Body of pancreas (tissue), 4 donors: ENCODE results near the gene IFNK. TPM values are rescaled to one million over a fixed set of nuclear protein-coding genes. Genes with fewer than 3 reads are reported as not detected.

Source experiments
- ATAC-seq: fragments of 150-250 bp; one replicate; pipeline ENCODE4 v1.9.1; 2016
- DNase-seq, 4 donors: peaks; one replicate each; pipeline ENCODE4 v3.0.0-alpha.2; 2019
- H3K27ac ChIP-seq, 4 donors: fragments of 200-600 bp; sonication (generic); 1 replicate in 3 of 4; 2 replicates in 1 of 4; pipeline versions ENCODE4 v1.5.1 to v1.6.1; 2016 to 2019; ENCODE audit warnings: mild to moderate bottlenecking in 1 of 4, mixed read lengths in 1 of 4, moderate library complexity in 1 of 4
- H3K27me3 ChIP-seq, 2 donors: fragments of 200-600 bp; sonication (generic); one replicate each; pipeline ENCODE4 v1.6.0; 2016; ENCODE audit warnings: mild to moderate bottlenecking in 1 of 2
- H3K36me3 ChIP-seq, 2 donors: fragments of 200-600 bp; sonication (generic); replicated peaks in 1 of 2; 2 replicates each; pipeline ENCODE4 v1.5.1; 2016; ENCODE audit warnings: low read depth in 2 of 2; ENCODE audit not compliant: insufficient read depth in 1 of 2
- H3K4me1 ChIP-seq: fragments of 200-600 bp; sonication (generic); one replicate; pipeline ENCODE4 v1.6.0; 2016
- H3K4me3 ChIP-seq, 2 donors: fragments of 200-600 bp; sonication (generic); 1 replicate in 1 of 2; 2 replicates in 1 of 2; pipeline ENCODE4 v1.5.1; 2016 to 2019
- H3K9me3 ChIP-seq, 3 donors: fragments of 200-600 bp; sonication (generic); 1 replicate in 2 of 3; 2 replicates in 1 of 3; pipeline ENCODE4 v1.5.1; 2016
- CTCF ChIP-seq, 7 experiments: fragments of 450-650 bp in 4 of 7; fragments of 200-600 bp in 3 of 7; sonication (generic) in 3 of 7; IDR thresholded peaks; one replicate each; pipeline ENCODE4 v1.5.1; 2016 to 2019; ENCODE audit warnings: antibody characterized with exemption in 7 of 7
- POLR2A ChIP-seq, 3 donors: fragments of 450-650 bp; IDR thresholded peaks; one replicate each; pipeline ENCODE4 v1.6.1; 2016; ENCODE audit warnings: antibody characterized with exemption in 3 of 3, mild to moderate bottlenecking in 2 of 3
- WGBS, 2 donors: methylation state at CpG; one replicate each; pipeline ENCODE4 v1.1.5; 2017; 5-methylcytosine and 5-hydroxymethylcytosine counted together
- intact Hi-C: fragments of 100-400 bp; cut with DNase I; formaldehyde crosslinking; loops from one replicate; pipeline ENCODE4 v1.15.1; 2023
- total RNA-seq, 2 donors: library from RNA; depleted of rRNA; stranded (reverse); fragments of >200 nt; gene quantifications; one replicate each; pipeline ENCODE4 v1.1.0, GENCODE V29; 2016

IFNK gene
- total RNA-seq, 2 donors from 2014 or later: not detected

GRCh38 chr9:27504259-27504658 is 19.8 kb upstream of the IFNK start:
- no peaks in the 10 kb centered on the region for H3K27me3 ChIP-seq
- TF ChIP-seq CTCF (IDR thresholded peaks at IDR 0.05): no peak
- DNase-seq: no peak
- ATAC-seq: no peak
- intact Hi-C loops: no loop called here
- no peaks in the 10 kb centered on the region for H3K36me3 ChIP-seq
- H3K4me1 ChIP-seq: peaks cover 6% of the 10 kb centered on the region
- H3K9me3 ChIP-seq: no peaks in the 10 kb centered on the region
- H3K27ac ChIP-seq: no peak overlapping the region
- H3K4me3 ChIP-seq: no peak overlapping the region

DNA sequence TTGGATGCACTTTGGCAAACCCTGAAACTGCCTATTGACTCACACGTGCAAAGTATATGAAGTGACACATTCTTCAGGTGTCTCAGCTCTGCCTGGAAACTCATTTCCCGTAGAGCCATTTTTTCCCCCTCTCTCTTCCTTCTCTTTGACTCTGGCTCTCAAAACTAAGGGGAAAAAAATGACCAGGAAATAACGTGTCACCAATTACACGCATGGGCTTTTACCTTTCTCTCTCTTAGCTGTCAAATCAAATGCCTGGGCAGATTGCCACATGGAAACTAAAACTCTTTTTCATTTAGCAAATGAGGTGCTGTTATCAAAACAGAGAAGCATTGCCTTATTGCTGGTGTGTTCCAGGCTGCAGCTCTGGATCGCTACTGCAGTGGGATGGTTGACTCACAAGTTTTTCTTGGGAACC is 18.3 kb upstream of the IFNK start:
- Histone ChIP-seq H3K4me3 (no peak overlapping the region), H3K36me3 (no peaks in the 10 kb centered on the region), H3K27me3 (no peaks in the 10 kb centered on the region), H3K27ac (peak overlapping the region in 1 of 4 donors; percentile 32), H3K9me3 (no peaks in the 10 kb centered on the region), H3K4me1 (no peaks in the 10 kb centered on the region)
- ATAC-seq (peak; percentile 55), DNase-seq (peak in 2 of 4 donors; percentile 12 to 26)
- 59 to 64% methylated on average over 5 of the region's 5 CpGs for WGBS, 2 donors
- intact Hi-C loops: no loop called here
- TF ChIP-seq POLR2A (IDR thresholded peaks at IDR 0.05) (no peak), CTCF (IDR thresholded peaks at IDR 0.05) (no peak)

- intact Hi-C loops: no loop called here
- H3K9me3 ChIP-seq: no peaks in the 10 kb centered on the region
- no peaks in the 10 kb centered on the region for H3K4me1 ChIP-seq
- H3K36me3 ChIP-seq: no peaks in the 10 kb centered on the region
- no peak for ATAC-seq
- DNase-seq: no peak
- H3K27ac ChIP-seq: no peak overlapping the region
- H3K4me3 ChIP-seq: no peak overlapping the region
- no peaks in the 10 kb centered on the region for H3K27me3 ChIP-seq
- WGBS, 2 donors: 44 to 79% methylated on average over 2 of the region's 2 CpGs
- TF ChIP-seq POLR2A (IDR thresholded peaks at IDR 0.05) (no peak), CTCF (IDR thresholded peaks at IDR 0.05) (no peak)
Observed at GRCh38 chr9:27506981-27507380, 17.1 kb upstream of the IFNK start.

GRCh38 chr9:27510780-27511179 is 13.3 kb upstream of the IFNK start:
- 95 to 96% methylated on average over 2 of the region's 2 CpGs for WGBS, 2 donors
- H3K4me3 ChIP-seq: no peak overlapping the region
- ATAC-seq (no peak), DNase-seq (no peak)
- H3K27ac ChIP-seq: no peak overlapping the region
- no peaks in the 10 kb centered on the region for H3K9me3 ChIP-seq
- no peaks in the 10 kb centered on the region for H3K27me3 ChIP-seq
- no peaks in the 10 kb centered on the region for H3K36me3 ChIP-seq
- TF ChIP-seq POLR2A (IDR thresholded peaks at IDR 0.05) (no peak), CTCF (IDR thresholded peaks at IDR 0.05) (no peak)
- intact Hi-C loops: no loop called here
- H3K4me1 ChIP-seq: peaks cover 9% of the 10 kb centered on the region

GRCh38 chr9:27511771-27512170 is 12.3 kb upstream of the IFNK start:
- intact Hi-C loops: no loop called here
- no peak for ATAC-seq
- 90 to 100% methylated on average over 2 of the region's 2 CpGs for WGBS, 2 donors

More at GRCh38 chr9:27511771-27512170, 12.3 kb upstream of the IFNK start:
- Histone ChIP-seq H3K4me3 (no peak overlapping the region), H3K4me1 (peaks cover 9% of the 10 kb centered on the region), H3K27me3 (no peaks in the 10 kb centered on the region), H3K9me3 (no peaks in the 10 kb centered on the region), H3K36me3 (no peaks in the 10 kb centered on the region), H3K27ac (no peak overlapping the region)
- DNase-seq: no peak
- no peak for TF ChIP-seq POLR2A (IDR thresholded peaks at IDR 0.05)
- TF ChIP-seq CTCF (IDR thresholded peaks at IDR 0.05): no peak
